Activated CD8-positive, alpha-beta memory T cell treated with anti-CD3 and anti-CD28 coated beads, Interleukin-2, amount 50 U/mL, for 24 hours (primary cell): ENCODE data around the gene SERPINB6.
"Not testable (repeated sequence)": the region's sequence is repeated elsewhere in the genome, so short reads cannot be mapped to it uniquely, and the experiment has no call there.

Experiments
- DNase-seq: peaks from one replicate; pipeline ENCODE4 v3.0.0-alpha.2; 2020; ENCODE audit errors: extremely low read depth

Gene SERPINB6

DNA sequence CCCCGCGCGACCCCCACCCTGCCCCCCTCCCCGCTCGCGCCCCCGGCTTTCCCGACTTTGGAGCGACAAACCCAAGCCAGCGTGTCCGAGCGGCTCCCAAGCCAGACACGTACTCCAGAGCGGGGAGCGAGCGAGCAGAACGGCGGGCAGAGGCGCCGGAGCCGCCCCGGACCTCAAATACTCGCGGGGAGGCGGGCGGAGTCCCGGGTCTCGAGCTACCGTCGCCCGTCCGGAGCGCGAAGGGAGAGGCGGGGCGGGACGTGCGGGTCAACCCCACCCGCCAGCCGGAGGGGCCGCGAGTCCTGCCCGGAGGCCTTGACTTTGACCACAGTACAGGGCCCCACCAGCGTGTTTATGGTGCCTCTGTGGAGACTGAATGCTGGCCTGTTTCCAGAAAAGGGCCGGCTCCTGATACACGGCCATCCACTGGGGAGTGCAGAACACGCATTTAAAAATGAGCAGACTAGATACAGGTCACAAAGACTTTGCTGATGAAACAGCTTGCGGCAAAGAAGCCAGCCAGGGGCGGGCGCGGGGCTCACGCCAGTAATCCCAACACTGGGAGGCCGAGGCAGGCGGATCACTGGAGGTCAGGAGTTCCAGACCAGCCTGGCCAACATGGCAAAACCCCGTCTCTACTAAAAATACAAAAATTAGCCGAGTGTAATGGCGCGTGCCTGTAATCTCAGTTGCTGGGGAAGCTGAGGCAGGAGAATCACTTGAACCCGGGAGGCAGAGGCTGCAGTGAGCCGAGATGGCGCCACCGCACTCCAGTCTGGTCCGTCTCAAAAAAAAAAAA is at the start of gene SERPINB6:
Gene SERPINB6, minus strand, starts transcription at position 148 of the 799 bp plus-strand sequence. CDS start 12,235 bp downstream, outside the sequence.
- no peak for DNase-seq

DNA sequence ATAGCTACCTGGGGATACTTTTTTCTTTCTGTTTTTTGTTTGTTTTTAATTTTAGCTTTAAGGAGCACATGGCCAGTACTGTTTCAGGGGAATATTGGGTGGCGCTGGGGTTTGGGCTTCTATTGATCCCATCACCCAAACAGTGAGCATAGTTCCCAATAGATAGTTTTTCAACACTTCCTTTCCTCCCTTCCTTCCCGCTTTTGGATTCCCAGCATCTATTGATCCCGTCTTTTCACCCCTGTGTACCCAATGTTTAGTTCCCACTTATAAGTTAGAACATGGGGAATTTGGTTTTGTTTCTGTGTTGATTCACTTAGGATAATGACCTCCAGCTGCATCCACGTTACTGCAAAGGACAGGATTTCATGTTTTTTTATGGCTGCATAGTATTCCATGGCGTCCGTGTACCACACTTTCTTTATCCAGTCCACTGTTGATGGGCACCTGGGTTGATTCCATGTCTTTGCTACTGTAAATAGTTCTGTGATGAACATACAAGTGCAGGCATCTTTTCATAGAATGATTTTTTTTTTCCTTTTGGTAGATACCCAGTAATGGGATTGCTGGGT is 48.5 kb upstream of the SERPINB6 start:
- DNase-seq: no peak

GRCh38 chr6:3019065-3019464 is 47.7 kb upstream of the SERPINB6 start:
- no peak for DNase-seq

DNA sequence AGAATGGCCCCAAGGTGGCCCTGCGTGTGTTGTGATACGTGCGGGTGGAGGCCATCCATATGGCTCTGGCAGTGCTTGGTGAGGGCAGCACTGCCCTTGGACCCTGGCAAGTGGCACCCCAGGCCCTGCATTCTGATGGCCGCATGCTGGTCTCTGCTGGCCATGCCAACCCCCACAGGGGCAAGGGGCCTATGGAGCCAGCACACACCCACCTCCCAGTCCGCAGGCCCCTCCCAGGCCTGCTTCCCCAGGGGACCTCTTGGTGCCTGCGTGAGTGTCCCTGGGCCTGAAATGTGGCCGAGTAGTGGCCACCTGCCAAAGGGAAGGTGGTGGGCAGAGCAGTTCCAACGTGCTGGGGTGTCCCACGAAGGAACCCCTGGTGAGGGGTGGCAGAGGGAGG is 45.9 kb upstream of the SERPINB6 start:
- no peak for DNase-seq

DNA sequence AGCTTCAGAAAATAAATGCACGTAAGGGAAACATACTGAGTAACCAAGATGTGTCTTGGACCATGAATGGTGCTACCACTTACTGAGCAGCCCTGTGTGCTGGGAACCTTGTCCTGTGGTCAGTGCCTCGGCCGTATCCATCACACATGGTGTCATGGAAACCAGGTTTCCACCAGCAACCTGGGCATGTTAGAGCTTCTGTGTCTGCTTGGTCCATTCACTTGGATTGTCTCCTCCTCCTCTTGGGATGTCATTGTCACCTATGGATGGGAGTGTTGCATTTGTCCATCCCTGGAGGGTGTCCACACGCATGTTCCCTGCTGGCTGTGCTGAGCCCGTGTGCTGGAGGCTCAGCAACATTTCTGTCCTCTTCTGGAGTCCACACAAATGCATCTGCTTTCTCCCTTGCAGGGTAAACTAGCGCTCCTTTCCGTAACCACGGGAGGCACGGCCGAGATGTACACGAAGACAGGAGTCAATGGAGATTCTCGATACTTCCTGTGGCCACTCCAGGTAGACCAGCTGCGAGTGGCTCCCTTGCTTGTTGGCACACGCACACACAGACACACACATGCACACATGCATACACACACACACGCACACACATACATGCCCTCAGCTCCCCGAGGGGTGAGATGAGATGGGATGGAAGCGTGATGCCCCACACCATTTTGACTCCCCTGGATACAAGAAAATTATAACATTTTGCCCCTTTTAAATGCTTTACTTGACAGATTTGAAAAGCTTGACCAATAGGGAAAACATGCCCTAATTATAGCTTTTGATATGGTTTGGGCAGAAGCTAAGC is 45.3 kb upstream of the SERPINB6 start:
- no peak for DNase-seq

DNA sequence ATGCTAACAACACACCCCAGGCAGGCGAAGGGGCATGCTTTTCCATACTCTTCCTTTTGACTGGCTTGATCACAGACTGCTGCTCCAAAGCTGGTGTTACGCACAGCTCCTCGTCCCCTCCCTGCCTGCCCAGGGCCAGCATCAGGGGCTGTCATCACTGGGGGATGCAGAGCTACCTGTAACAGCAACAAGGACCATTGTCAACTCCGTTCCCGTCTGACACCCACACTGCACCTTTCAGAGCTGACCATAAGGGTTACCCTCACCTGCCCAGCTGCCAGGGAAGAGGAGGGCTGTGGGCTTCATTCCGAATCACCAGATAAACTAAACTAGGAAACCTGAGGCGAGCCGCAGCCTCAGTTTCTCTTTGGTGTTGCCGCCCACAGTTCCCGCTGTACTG is 43.8 kb upstream of the SERPINB6 start:
- no peak for DNase-seq

DNA sequence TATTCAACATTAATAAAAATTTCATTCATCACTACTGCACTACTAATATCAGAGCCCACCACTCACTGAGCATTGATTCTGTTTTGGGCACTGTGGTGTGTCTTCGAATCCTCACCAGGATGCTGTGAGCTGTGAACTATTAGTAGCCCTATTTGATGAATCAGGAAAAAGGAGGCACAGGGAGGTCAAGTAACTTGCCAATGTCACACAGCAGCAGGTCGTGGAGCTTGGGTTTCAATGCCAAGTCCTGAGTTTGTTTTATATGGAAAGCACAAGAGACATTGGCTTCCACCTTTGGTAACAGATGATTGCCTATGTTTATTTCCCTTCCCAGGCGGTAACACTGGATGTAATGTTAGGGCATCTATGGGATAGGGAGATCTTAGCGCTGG is 43.3 kb upstream of the SERPINB6 start:
- DNase-seq: no peak

DNA sequence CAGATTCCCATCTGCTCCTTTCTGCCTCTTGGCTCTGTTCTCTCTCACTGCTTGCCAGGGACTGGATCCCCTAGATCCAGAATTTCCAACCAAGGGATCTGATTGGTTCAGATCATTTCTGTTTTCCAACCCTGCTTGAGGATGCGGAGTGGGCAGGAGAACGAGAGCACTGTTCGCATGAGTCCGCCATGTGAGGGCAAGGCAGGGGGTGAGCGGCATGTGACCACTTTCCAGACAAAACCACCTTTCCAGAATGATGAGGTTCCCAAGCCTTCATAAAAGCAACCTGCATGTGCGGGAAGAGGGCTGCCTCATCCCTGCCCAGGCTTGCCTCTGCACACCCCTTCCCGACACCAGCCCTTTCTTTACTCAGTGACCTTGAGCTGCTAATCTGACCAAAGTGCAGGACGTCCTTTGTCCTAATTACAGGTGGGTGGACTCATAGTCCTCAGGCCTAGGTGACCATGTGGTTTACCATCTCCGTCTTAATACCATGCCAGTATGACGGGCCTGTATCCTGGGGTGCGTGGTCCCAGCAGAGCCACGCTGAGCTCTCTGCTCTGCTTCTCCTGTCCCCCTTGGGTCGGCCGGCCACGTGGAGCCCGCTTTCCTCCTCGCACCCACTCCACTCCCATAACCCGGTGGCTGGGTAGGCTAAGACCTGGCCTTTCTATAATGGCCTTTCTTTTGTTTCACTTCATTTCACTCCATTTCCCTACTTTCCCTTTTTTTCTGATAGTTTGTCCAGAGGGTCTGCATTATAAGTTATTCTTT is 42.7 kb upstream of the SERPINB6 start:
- DNase-seq: no peak

GRCh38 chr6:3013486-3013885 is 42.1 kb upstream of the SERPINB6 start:
- DNase-seq: no peak

DNA sequence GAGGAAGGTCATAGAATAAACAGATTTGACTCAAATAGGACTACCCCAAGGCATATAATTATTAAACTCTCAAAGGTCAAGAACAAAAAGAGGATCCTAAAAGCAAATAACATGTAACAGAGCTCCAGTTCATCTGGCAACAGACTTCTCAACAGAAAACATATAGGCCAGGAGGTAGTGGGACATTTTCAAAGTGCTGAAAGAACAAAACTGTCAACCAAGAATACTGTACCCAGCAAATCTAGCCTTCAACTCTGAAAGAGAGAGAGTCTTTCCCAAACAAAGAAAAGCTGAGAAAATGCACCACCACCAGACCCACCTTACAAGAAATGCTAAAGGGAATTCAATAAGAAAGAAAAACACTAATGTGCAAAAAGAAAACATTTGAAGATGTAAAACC is 40.2 kb upstream of the SERPINB6 start:
- DNase-seq: no peak

- DNase-seq: no peak
Measured at GRCh38 chr6:3011158-3011557, 39.8 kb upstream of the SERPINB6 start.

DNA sequence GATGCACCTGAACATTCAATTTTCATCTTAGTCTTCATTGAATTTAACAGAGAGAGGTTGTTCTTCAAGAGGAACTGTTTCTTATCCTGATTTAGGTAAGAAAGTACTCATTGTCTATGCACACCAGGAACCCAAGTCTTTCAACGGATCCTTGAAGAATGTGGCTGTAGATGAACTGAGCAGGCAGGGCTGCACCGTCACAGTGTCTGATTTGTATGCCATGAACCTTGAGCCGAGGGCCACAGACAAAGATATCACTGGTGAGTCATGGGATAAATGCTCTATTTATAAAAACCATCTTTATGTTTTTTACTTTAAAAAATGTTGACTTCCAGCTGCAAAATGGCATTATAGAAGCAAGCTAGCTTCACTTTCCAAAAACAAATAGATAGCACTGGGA is 38.6 kb upstream of the SERPINB6 start:
- no peak for DNase-seq

DNA sequence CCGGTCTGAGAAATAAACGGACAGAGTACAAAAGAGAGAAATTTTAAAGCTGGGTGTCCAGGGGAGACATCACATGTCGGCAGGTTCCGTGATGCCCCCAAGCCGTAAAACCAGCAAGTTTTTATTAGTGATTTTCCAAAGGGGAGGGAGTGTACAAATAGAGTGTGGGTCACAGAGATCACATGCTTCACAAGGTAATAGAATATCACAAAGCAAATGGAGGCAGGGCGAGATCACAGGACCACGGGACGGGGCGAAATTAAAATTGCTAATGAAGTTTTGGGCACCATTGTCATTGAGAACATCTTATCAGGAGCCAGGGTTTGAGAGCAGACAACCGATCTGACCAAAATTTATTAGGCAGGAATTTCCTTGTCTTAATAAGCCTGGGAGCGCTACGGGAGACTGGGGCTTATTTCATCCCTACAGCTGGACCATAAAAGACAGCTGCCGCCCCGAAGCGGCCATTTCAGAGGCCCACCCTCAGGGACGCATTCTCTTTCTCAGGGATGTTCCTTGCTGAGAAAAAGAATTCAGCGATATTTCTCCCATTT is 37.4 kb upstream of the SERPINB6 start:
- DNase-seq: not testable (repeated sequence)

- DNase-seq: no peak
Measured at GRCh38 chr6:3007571-3007970, 36.2 kb upstream of the SERPINB6 start.

DNA sequence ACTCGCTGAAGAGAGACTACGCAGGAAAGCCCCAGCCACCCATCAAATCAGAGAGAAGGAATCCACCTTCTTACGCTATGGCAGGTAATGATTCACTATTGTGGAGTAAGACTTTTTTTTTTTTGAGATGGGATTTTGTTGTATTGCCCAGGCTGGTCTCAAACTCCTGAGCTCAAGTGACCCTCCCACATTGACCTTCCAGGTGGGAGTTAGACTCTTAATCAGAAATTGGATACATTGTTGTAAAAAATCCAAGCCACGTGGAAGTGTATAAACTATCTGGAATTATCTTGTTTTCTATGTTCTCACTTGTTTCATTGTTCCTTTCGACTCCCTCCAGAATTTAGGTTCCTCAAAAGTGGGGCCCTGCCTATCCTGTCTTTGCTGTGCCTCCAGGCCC is 35.1 kb upstream of the SERPINB6 start:
- no peak for DNase-seq

GRCh38 chr6:3005874-3006273 is 34.5 kb upstream of the SERPINB6 start:
- no peak for DNase-seq

GRCh38 chr6:3005077-3005476 is 33.7 kb upstream of the SERPINB6 start:
- DNase-seq: no peak

- DNase-seq: not testable (repeated sequence)
Measured at GRCh38 chr6:3003226-3003625, 31.9 kb upstream of the SERPINB6 start.

GRCh38 chr6:3001773-3002293 is 30.5 kb upstream of the SERPINB6 start:
- no peak for DNase-seq

DNA sequence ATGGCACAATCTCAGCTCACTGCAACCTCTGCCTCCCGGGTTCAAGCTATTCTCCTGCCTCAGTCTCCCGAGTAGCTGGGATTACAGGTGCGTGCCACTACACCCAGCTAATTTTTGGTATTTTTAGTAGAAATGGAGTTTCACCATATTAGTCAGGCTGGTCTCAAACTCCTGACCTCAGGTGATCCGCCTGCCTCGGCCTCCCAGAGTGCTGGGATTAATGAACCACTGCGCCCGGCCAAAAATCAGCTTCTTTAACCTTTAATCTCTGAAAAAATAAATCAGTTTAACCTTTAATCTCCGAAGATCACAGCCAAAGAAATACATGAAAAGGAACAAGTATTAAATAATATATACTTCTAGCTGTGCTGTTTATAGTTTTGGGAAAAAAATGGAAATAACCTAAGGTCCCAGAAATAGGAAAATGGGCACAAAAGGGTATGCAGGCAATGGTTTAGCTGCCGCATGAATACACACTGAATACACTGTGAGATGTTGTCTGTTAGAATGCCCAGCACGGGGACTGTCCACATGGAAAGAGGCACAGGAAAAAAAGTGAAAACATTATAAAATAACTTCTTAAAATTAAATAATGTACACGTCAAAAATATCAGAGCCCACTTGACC is 29.9 kb upstream of the SERPINB6 start:
- no peak for DNase-seq
